Breast epithelium (tissue), 3 donors: ENCODE measurements around the gene METRN.

Experiments
- CTCF ChIP-seq, 3 donors: fragments of 450-650 bp; IDR thresholded peaks; one replicate each; pipeline ENCODE4 v1.5.1; 2016 to 2017; ENCODE audit warnings: antibody characterized with exemption in 3 of 3, mild to moderate bottlenecking in 3 of 3, moderate library complexity in 3 of 3
- POLR2A ChIP-seq: fragments of 450-650 bp; IDR thresholded peaks from one replicate; pipeline ENCODE4 v1.6.1; 2016; ENCODE audit warnings: antibody characterized with exemption, mild to moderate bottlenecking, moderate library complexity

GRCh38 chr16:684961-685696, 29.8 kb upstream of the METRN start:
- TF ChIP-seq POLR2A (no peak), CTCF (IDR thresholded peaks at IDR 0.05) (no peak)
